CD14-positive monocyte (primary cell): ENCODE measurements around the gene PPP1R3C. TPM values are rescaled to one million over a fixed set of nuclear protein-coding genes. Genes with fewer than 3 reads are reported as not detected.

Experiments used
- DNase-seq, 3 donors: peaks; one replicate each; pipeline ENCODE4 v3.0.0-alpha.2; 2011 to 2022
- H2AFZ ChIP-seq: 2 replicates; pipeline ENCODE4 v1.6.0; 2012; ENCODE audit warnings: mild to moderate bottlenecking, low read depth, low read length, inconsistent platforms; ENCODE audit not compliant: insufficient read depth, poor library complexity, severe bottlenecking
- H3K27ac ChIP-seq, 2 donors: 1 replicate in 1 of 2; 2 replicates in 1 of 2; pipeline ENCODE4 v1.5.1; 2012 to 2013; ENCODE audit warnings: low read length in 2 of 2, control low read depth in 1 of 2, inconsistent platforms in 1 of 2, low read depth in 1 of 2, mild to moderate bottlenecking in 1 of 2
- H3K27me3 ChIP-seq, 2 donors: one replicate each; pipeline versions ENCODE4 v1.6.0 to v1.6.1; 2011 to 2013; ENCODE audit warnings: low read length in 2 of 2; ENCODE audit not compliant: control insufficient read depth in 2 of 2, insufficient read depth in 2 of 2
- H3K36me3 ChIP-seq, 2 donors: replicated peaks in 1 of 2; 1 replicate in 1 of 2; 2 replicates in 1 of 2; pipeline versions ENCODE4 v1.5.1 to v1.6.1; 2012 to 2013; ENCODE audit warnings: low read length in 2 of 2, control low read depth in 1 of 2, inconsistent platforms in 1 of 2, mild to moderate bottlenecking in 1 of 2; ENCODE audit not compliant: insufficient read depth in 2 of 2, control insufficient read depth in 1 of 2
- H3K4me1 ChIP-seq, 2 donors: 1 replicate in 1 of 2; 2 replicates in 1 of 2; pipeline versions ENCODE4 v1.5.1 to v1.6.1; 2012 to 2013; ENCODE audit warnings: low read length in 2 of 2, control low read depth in 1 of 2, inconsistent platforms in 1 of 2, mild to moderate bottlenecking in 1 of 2, moderate library complexity in 1 of 2; ENCODE audit not compliant: insufficient read depth in 2 of 2, control insufficient read depth in 1 of 2
- H3K4me2 ChIP-seq: replicated peaks from 2 replicates; pipeline ENCODE3; 2012; ENCODE audit warnings: low read length, moderate library complexity, mild to moderate bottlenecking; ENCODE audit not compliant: poor library complexity, severe bottlenecking; ENCODE audit errors: extremely low read depth
- H3K4me3 ChIP-seq, 3 experiments: fragments of 200-600 bp in 1 of 3; sonication (generic) in 1 of 3; replicated peaks in 1 of 3; 1 replicate in 2 of 3; 2 replicates in 1 of 3; pipeline ENCODE4 v1.5.1; 2011 to 2013; ENCODE audit warnings: low read length in 3 of 3, mild to moderate bottlenecking in 3 of 3, control low read depth in 2 of 3, low read depth in 2 of 3, inconsistent platforms in 1 of 3, moderate library complexity in 1 of 3
- H3K79me2 ChIP-seq: 2 replicates; pipeline ENCODE4 v1.6.0; 2012; ENCODE audit warnings: mild to moderate bottlenecking, control low read depth, inconsistent platforms, low read length, moderate library complexity; ENCODE audit not compliant: insufficient read depth
- H3K9ac ChIP-seq: 2 replicates; pipeline ENCODE4 v1.6.0; 2017; ENCODE audit warnings: low read length, mild to moderate bottlenecking; ENCODE audit not compliant: insufficient read depth, poor library complexity, severe bottlenecking
- H3K9me3 ChIP-seq, 2 donors: replicated peaks in 1 of 2; 1 replicate in 1 of 2; 2 replicates in 1 of 2; pipeline versions ENCODE4 v1.5.1 to v1.6.1; 2012 to 2013; ENCODE audit warnings: low read length in 2 of 2, control low read depth in 1 of 2; ENCODE audit not compliant: control insufficient read depth in 1 of 2, insufficient read depth in 1 of 2
- H4K20me1 ChIP-seq: 2 replicates; pipeline ENCODE4 v1.6.0; 2012; ENCODE audit warnings: mild to moderate bottlenecking, low read length, control low read depth, moderate library complexity; ENCODE audit not compliant: insufficient read depth
- H3K27ac Mint-ChIP-seq, 7 donors: one replicate each; pipeline ENCODE4 v1.8.0; 2020; ENCODE audit warnings: mild to moderate bottlenecking in 7 of 7, mixed read lengths in 7 of 7, moderate library complexity in 6 of 7, inconsistent platforms in 2 of 7
- H3K27me3 Mint-ChIP-seq, 3 donors: one replicate each; pipeline ENCODE4 v1.8.0; 2021 to 2022; ENCODE audit warnings: low read depth in 3 of 3, mild to moderate bottlenecking in 3 of 3, mixed read lengths in 3 of 3, moderate library complexity in 3 of 3, inconsistent platforms in 1 of 3
- H3K36me3 Mint-ChIP-seq, 2 donors: one replicate each; pipeline ENCODE4 v1.8.0; 2020; ENCODE audit warnings: mixed read lengths in 2 of 2, inconsistent platforms in 1 of 2, mild to moderate bottlenecking in 1 of 2
- H3K4me1 Mint-ChIP-seq: one replicate; pipeline ENCODE4 v1.8.0; 2020; ENCODE audit warnings: mild to moderate bottlenecking, mixed read lengths
- H3K4me3 Mint-ChIP-seq, 2 donors: one replicate each; pipeline ENCODE4 v1.8.0; 2020; ENCODE audit warnings: mild to moderate bottlenecking in 2 of 2, mixed read lengths in 2 of 2, moderate library complexity in 1 of 2
- H3K9me3 Mint-ChIP-seq, 7 donors: one replicate each; pipeline ENCODE4 v1.8.0; 2020 to 2022; ENCODE audit warnings: mixed read lengths in 7 of 7, mild to moderate bottlenecking in 6 of 7, moderate library complexity in 6 of 7, inconsistent platforms in 2 of 7
- CTCF ChIP-seq: fragments of 200-600 bp; IDR thresholded peaks from one replicate; pipeline ENCODE4 v1.8.0; 2022; ENCODE audit warnings: antibody characterized with exemption, mild to moderate bottlenecking
- WGBS: methylation state at CpG from one replicate; pipeline ENCODE4 v1.1.5; 2013; ENCODE audit warnings: missing lambda C conversion rate; ENCODE audit not compliant: insufficient coverage; 5-methylcytosine and 5-hydroxymethylcytosine counted together
- intact Hi-C, 2 donors: fragments of 100-400 bp; cut with micrococcal nuclease; formaldehyde crosslinking; loops; one replicate each; pipeline versions ENCODE4 v1.15.0 to v1.15.1; 2023
- polyA plus RNA-seq, 3 donors: library from polyadenylated mRNA; depleted of rRNA in 1 of 3; unstranded in 2 of 3; stranded (reverse) in 1 of 3; fragments of 300-500 nt in 2 of 3; fragments of >200 nt in 1 of 3; fragmentation: Illumina TruSeq in 2 of 3; gene quantifications; 1 replicate in 2 of 3; 2 replicates in 1 of 3; pipeline ENCODE4 v1.2.3, GENCODE V29; 2012 to 2021

PPP1R3C gene
- polyA plus RNA-seq, 3 donors: not detected

- Mint-ChIP-seq H3K4me1 (no peaks in the 10 kb centered on the region), H3K27me3 (peaks cover 2 to 7% (median 2%) of the 10 kb centered on the region in 3 donors), H3K36me3 (no peaks in the 10 kb centered on the region), H3K27ac (no peak overlapping the region), H3K4me3 (no peak overlapping the region), H3K9me3 (peaks cover 0 to 13% (median 4%) of the 10 kb centered on the region in 7 donors)
- Histone ChIP-seq H3K9me3 (no peaks in the 10 kb centered on the region), H3K79me2 (no peaks in the 10 kb centered on the region), H3K4me3 (no peak overlapping the region), H3K4me1 (no peaks in the 10 kb centered on the region), H3K36me3 (no peaks in the 10 kb centered on the region), H3K9ac (no peak overlapping the region), H3K4me2 (no peak overlapping the region), H2AFZ (no peak overlapping the region), H4K20me1 (no peaks in the 10 kb centered on the region), H3K27ac (no peak overlapping the region), H3K27me3 (no peaks in the 10 kb centered on the region)
- WGBS: 93% methylated on average over 6 of the region's 6 CpGs
- no peak for TF ChIP-seq CTCF
- DNase-seq: no peak
- intact Hi-C loops: no loop called here
These were observed 20.5 kb upstream of the PPP1R3C start for GRCh38 chr10:91653219-91653870.

GRCh38 chr10:91652364-91652763, 19.5 kb upstream of the PPP1R3C start:
- H3K27ac ChIP-seq: no peak overlapping the region
- H3K4me1 ChIP-seq: no peaks in the 10 kb centered on the region
- intact Hi-C loops: no loop called here
- no peaks in the 10 kb centered on the region for H4K20me1 ChIP-seq
- H3K9ac ChIP-seq: no peak overlapping the region
- H3K9me3 ChIP-seq: no peaks in the 10 kb centered on the region
- H3K79me2 ChIP-seq: no peaks in the 10 kb centered on the region
- Mint-ChIP-seq H3K4me1 (no peaks in the 10 kb centered on the region), H3K9me3 (peaks cover 0 to 13% (median 3%) of the 10 kb centered on the region in 7 donors), H3K4me3 (no peak overlapping the region), H3K27ac (peak overlapping the region in 1 of 7 donors; percentile 21), H3K27me3 (peaks cover 2 to 7% (median 3%) of the 10 kb centered on the region in 3 donors), H3K36me3 (no peaks in the 10 kb centered on the region)
- no peak overlapping the region for H3K4me3 ChIP-seq
- no peak overlapping the region for H2AFZ ChIP-seq
- 88% methylated on average over 1 of the region's 6 CpGs for WGBS
- no peak for DNase-seq
- no peak for TF ChIP-seq CTCF
- no peak overlapping the region for H3K4me2 ChIP-seq
- H3K36me3 ChIP-seq: no peaks in the 10 kb centered on the region
- no peaks in the 10 kb centered on the region for H3K27me3 ChIP-seq
